Renal pelvis (tissue), 4 donors: ENCODE results near the gene LRRC72. TPM values are rescaled to one million over a fixed set of nuclear protein-coding genes. Genes with fewer than 3 reads are reported as not detected.

Source experiments
- DNase-seq: peaks from one replicate; pipeline ENCODE4 v3.0.0-alpha.2; 2013
- polyA plus RNA-seq, 3 donors: library from polyadenylated mRNA; unstranded; fragments of 120-200 nt; gene quantifications; one replicate each; pipeline ENCODE4 v1.2.1, GENCODE V29; 2013; ENCODE audit not compliant: insufficient read length in 3 of 3

LRRC72 gene
- polyA plus RNA-seq, 3 donors: not detected

GRCh38 chr7:16626388-16626787 is 99.8 kb downstream of the LRRC72 start:
- DNase-seq: no peak

GRCh38 chr7:16627236-16627635 is 100.6 kb downstream of the LRRC72 start:
- no peak for DNase-seq

GRCh38 chr7:16630654-16631053 is 104.0 kb downstream of the LRRC72 start:
- no peak for DNase-seq

Other genes with a start within 250 kb of the LRRC72 start
- gene CRPPA, start 105.3 kb upstream of the LRRC72 start, polyA plus RNA-seq: 1 to 10 TPM; 3.6 to 5.1 (median 4.5) TPM
- 10 to 100 TPM; 42.7 to 52.4 (median 50.0) TPM for gene SOSTDC1, start 61.1 kb upstream of the LRRC72 start, polyA plus RNA-seq
- gene ANKMY2, start 118.9 kb downstream of the LRRC72 start, polyA plus RNA-seq: 10 to 100 TPM; 30.7 to 32.6 (median 30.8) TPM
- 10 to 100 TPM; 69.1 to 76.6 (median 70.8) TPM for gene BZW2, start 119.4 kb downstream of the LRRC72 start, polyA plus RNA-seq
- 10 to 100 TPM; 22.7 to 26.3 (median 23.2) TPM for gene TSPAN13, start 226.9 kb downstream of the LRRC72 start, polyA plus RNA-seq